Lung (tissue), 12 donors: ENCODE results near the gene PLAAT5. TPM values are rescaled to one million over a fixed set of nuclear protein-coding genes. Genes with fewer than 3 reads are reported as not detected.
"Not testable (repeated sequence)": the region's sequence is repeated elsewhere in the genome, so short reads cannot be mapped to it uniquely, and the experiment has no call there.

Experiments
- ATAC-seq: fragments of 200-7000 bp; cut with Tn5 transposase; one replicate; pipeline ENCODE4 v1.9.1; 2020; ENCODE audit warnings: moderate number of reproducible peaks; ENCODE audit not compliant: insufficient read depth, low FRiP score
- DNase-seq, 3 donors: peaks; one replicate each; pipeline ENCODE4 v3.0.0-alpha.2; 2013 to 2017
- H3K27ac ChIP-seq, 2 donors: one replicate each; pipeline ENCODE4 v1.5.1; 2013; ENCODE audit warnings: mild to moderate bottlenecking in 2 of 2, moderate library complexity in 2 of 2, control low read depth in 1 of 2, inconsistent platforms in 1 of 2, low read depth in 1 of 2, low read length in 1 of 2
- H3K27me3 ChIP-seq, 3 donors: one replicate each; pipeline ENCODE4 v1.5.1; 2013; ENCODE audit warnings: low read length in 2 of 3; ENCODE audit not compliant: control insufficient read depth in 3 of 3, insufficient read depth in 3 of 3
- H3K36me3 ChIP-seq, 4 donors: one replicate each; pipeline ENCODE4 v1.5.1; 2013; ENCODE audit warnings: low read length in 4 of 4, mild to moderate bottlenecking in 1 of 4, moderate library complexity in 1 of 4; ENCODE audit not compliant: control insufficient read depth in 4 of 4, insufficient read depth in 4 of 4
- H3K4me1 ChIP-seq, 5 donors: one replicate each; pipeline ENCODE4 v1.5.1; 2013; ENCODE audit warnings: low read length in 5 of 5, mild to moderate bottlenecking in 2 of 5, moderate library complexity in 1 of 5; ENCODE audit not compliant: control insufficient read depth in 5 of 5, insufficient read depth in 5 of 5
- H3K4me3 ChIP-seq: one replicate; pipeline ENCODE4 v1.5.1; 2013; ENCODE audit warnings: mild to moderate bottlenecking, control low read depth, moderate library complexity
- H3K9ac ChIP-seq, 2 donors: one replicate each; pipeline ENCODE4 v1.5.1; 2013; ENCODE audit warnings: low read length in 2 of 2, control low read depth in 1 of 2; ENCODE audit not compliant: insufficient read depth in 1 of 2
- H3K9me3 ChIP-seq, 4 donors: one replicate each; pipeline ENCODE4 v1.5.1; 2013; ENCODE audit warnings: low read length in 3 of 4, mild to moderate bottlenecking in 1 of 4, moderate library complexity in 1 of 4; ENCODE audit not compliant: control insufficient read depth in 4 of 4, insufficient read depth in 3 of 4
- WGBS, 2 donors: extraction: QIAGEN DNeasy Blood & Tissue Kit; methylation state at CpG; one replicate each; pipeline ENCODE4 v1.1.7; 2013; 5-methylcytosine and 5-hydroxymethylcytosine counted together
- polyA plus RNA-seq, 2 donors: library from polyadenylated mRNA; stranded (reverse); fragments of 200-250 nt; gene quantifications; one replicate each; pipeline ENCODE4 v1.2.1, GENCODE V29; 2013
- total RNA-seq, 2 donors: library from RNA; depleted of rRNA in 1 of 2; stranded (reverse); fragments of >200 nt in 1 of 2; gene quantifications; one replicate each; pipeline ENCODE4 v1.2.1, GENCODE V29; 2014 to 2021
- TF ChIP-seq, protein P1 (sequence below): IDR thresholded peaks from 2 replicates; pipeline ENCODE4 v1.5.1; 2012; ENCODE audit warnings: mild to moderate bottlenecking; ENCODE audit errors: control extremely low read depth, extremely low read depth
- donor health status: control.
- donor health status: control.
- donor health status: Bipolar disorder and iron deficiency.
- donor health status: healthy.
- donor health status: DM: yes; HTN: yes; CAD: no.

The PLAAT5 gene
- total and polyA plus RNA-seq, 4 donors: 1.1 to 5.6 (median 3.2) TPM

- peaks cover 4 to 13% (median 8%) of the 10 kb centered on the region in 5 donors for H3K4me1 ChIP-seq
- H3K27ac ChIP-seq: peak overlapping the region in 1 of 2 donors; percentile 42
- WGBS, 2 donors: 86 to 89% methylated on average over 4 of the region's 4 CpGs
Observed at GRCh38 chr11:63532799-63533475, 42.0 kb upstream of the PLAAT5 start.

GRCh38 chr11:63532117-63532516 is 41.1 kb upstream of the PLAAT5 start:
- no peak overlapping the region for H3K27ac ChIP-seq
- H3K27me3 ChIP-seq: no peaks in the 10 kb centered on the region
- H3K9ac ChIP-seq: no peak overlapping the region
- DNase-seq (no peak), ATAC-seq (no peak)
- peaks cover 0 to 7% (median 6%) of the 10 kb centered on the region in 5 donors for H3K4me1 ChIP-seq
- H3K4me3 ChIP-seq: no peak overlapping the region
- TF ChIP-seq, protein P1, sequence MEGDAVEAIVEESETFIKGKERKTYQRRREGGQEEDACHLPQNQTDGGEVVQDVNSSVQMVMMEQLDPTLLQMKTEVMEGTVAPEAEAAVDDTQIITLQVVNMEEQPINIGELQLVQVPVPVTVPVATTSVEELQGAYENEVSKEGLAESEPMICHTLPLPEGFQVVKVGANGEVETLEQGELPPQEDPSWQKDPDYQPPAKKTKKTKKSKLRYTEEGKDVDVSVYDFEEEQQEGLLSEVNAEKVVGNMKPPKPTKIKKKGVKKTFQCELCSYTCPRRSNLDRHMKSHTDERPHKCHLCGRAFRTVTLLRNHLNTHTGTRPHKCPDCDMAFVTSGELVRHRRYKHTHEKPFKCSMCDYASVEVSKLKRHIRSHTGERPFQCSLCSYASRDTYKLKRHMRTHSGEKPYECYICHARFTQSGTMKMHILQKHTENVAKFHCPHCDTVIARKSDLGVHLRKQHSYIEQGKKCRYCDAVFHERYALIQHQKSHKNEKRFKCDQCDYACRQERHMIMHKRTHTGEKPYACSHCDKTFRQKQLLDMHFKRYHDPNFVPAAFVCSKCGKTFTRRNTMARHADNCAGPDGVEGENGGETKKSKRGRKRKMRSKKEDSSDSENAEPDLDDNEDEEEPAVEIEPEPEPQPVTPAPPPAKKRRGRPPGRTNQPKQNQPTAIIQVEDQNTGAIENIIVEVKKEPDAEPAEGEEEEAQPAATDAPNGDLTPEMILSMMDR: no peak
- peaks cover 0 to 2% (median 0%) of the 10 kb centered on the region in 4 donors for H3K9me3 ChIP-seq
- 52 to 66% methylated on average over 2 of the region's 2 CpGs for WGBS, 2 donors
- H3K36me3 ChIP-seq: no peaks in the 10 kb centered on the region

More at GRCh38 chr11:63532799-63533475, 42.0 kb upstream of the PLAAT5 start:
- Histone ChIP-seq H3K9ac (no peak overlapping the region), H3K27me3 (no peaks in the 10 kb centered on the region), H3K36me3 (no peaks in the 10 kb centered on the region), H3K9me3 (peaks cover 0 to 2% (median 0%) of the 10 kb centered on the region in 4 donors), H3K4me3 (no peak overlapping the region)
- TF ChIP-seq, protein P1: no peak
- DNase-seq: no peak
- ATAC-seq: no peak

GRCh38 chr11:63531074-63531792 is 40.3 kb upstream of the PLAAT5 start:
- not testable (repeated sequence) for H3K4me3 ChIP-seq, H3K36me3 ChIP-seq, H3K9me3 ChIP-seq, H3K27me3 ChIP-seq, H3K4me1 ChIP-seq, H3K9ac ChIP-seq
- DNase-seq: peak; percentile 39 to 78 (median 67)
- H3K27ac ChIP-seq: peak overlapping the region in 1 of 2 donors; percentile 95
- 45 to 66% methylated on average over 4 of the region's 6 CpGs for WGBS, 2 donors
- peak; percentile 84 for ATAC-seq

- 94 to 98% methylated on average over 2 of the region's 2 CpGs for WGBS, 2 donors
- TF ChIP-seq, protein P1: no peak
- DNase-seq (no peak), ATAC-seq (no peak)
- H3K4me1 ChIP-seq: peaks cover 0 to 6% (median 2%) of the 10 kb centered on the region in 5 donors
- no peak overlapping the region for H3K9ac ChIP-seq
- no peaks in the 10 kb centered on the region for H3K27me3 ChIP-seq
- no peaks in the 10 kb centered on the region for H3K9me3 ChIP-seq
- peak overlapping the region in 1 of 2 donors; percentile 18 for H3K27ac ChIP-seq
- H3K4me3 ChIP-seq: no peak overlapping the region
- H3K36me3 ChIP-seq: no peaks in the 10 kb centered on the region
Observed at GRCh38 chr11:63530021-63530420, 39.1 kb upstream of the PLAAT5 start.

GRCh38 chr11:63529373-63529772 is 38.4 kb upstream of the PLAAT5 start:
- not testable (repeated sequence) for H3K4me1 ChIP-seq, H3K9me3 ChIP-seq, DNase-seq, H3K9ac ChIP-seq, H3K4me3 ChIP-seq, H3K36me3 ChIP-seq, H3K27me3 ChIP-seq, ATAC-seq
- peak overlapping the region in 1 of 2 donors; percentile 45 for H3K27ac ChIP-seq
- WGBS, 2 donors: 64 to 86% methylated on average over 6 of the region's 6 CpGs

DNA sequence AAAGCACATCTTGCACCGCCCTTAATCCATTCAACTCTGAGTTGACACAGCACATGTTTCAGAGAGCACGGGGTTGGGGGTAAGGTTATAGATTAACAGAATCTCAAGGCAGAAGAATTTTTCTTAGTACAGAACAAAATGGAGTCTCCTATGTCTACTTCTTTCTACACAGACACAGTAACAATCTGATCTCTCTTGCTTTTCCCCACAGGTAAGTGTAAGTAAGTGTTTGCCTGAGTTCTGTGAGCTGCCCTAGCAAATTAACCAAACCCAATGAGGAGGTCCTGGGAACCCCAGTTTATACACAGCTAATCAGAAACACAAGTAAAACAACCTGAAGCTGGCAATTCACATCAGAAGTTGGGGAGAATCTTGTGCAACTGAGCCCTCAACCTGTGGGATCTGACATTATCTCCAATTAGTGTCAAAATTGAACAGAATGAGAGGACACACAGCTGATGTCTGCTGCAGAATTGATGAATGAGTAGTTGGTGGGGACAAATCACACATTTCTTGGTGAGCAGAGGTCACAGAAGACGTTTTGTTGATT is 37.8 kb upstream of the PLAAT5 start:
- not testable (repeated sequence) for ATAC-seq, H3K36me3 ChIP-seq, H3K4me3 ChIP-seq, H3K27me3 ChIP-seq, DNase-seq, H3K9ac ChIP-seq, H3K9me3 ChIP-seq, H3K4me1 ChIP-seq
- peak overlapping the region in 1 of 2 donors; percentile 88 for H3K27ac ChIP-seq
- 65 to 83% methylated on average over 1 of the region's 3 CpGs for WGBS, 2 donors
